Lung (tissue), 12 donors: Measurements from ENCODE around the gene FBRSL1. TPM values are rescaled to one million over a fixed set of nuclear protein-coding genes. Genes with fewer than 3 reads are reported as not detected.
A peak's percentile ranks its signal among the peaks of the same experiment; 100 is the strongest.

Experiments used
- ATAC-seq: fragments of 200-7000 bp; cut with Tn5 transposase; one replicate; pipeline ENCODE4 v1.9.1; 2020; ENCODE audit warnings: moderate number of reproducible peaks; ENCODE audit not compliant: insufficient read depth, low FRiP score
- DNase-seq, 3 donors: peaks; one replicate each; pipeline ENCODE4 v3.0.0-alpha.2; 2013 to 2017
- H3K27ac ChIP-seq, 2 donors: one replicate each; pipeline ENCODE4 v1.5.1; 2013; ENCODE audit warnings: mild to moderate bottlenecking in 2 of 2, moderate library complexity in 2 of 2, control low read depth in 1 of 2, inconsistent platforms in 1 of 2, low read depth in 1 of 2, low read length in 1 of 2
- H3K27me3 ChIP-seq, 3 donors: one replicate each; pipeline ENCODE4 v1.5.1; 2013; ENCODE audit warnings: low read length in 2 of 3; ENCODE audit not compliant: control insufficient read depth in 3 of 3, insufficient read depth in 3 of 3
- H3K36me3 ChIP-seq, 4 donors: one replicate each; pipeline ENCODE4 v1.5.1; 2013; ENCODE audit warnings: low read length in 4 of 4, mild to moderate bottlenecking in 1 of 4, moderate library complexity in 1 of 4; ENCODE audit not compliant: control insufficient read depth in 4 of 4, insufficient read depth in 4 of 4
- H3K4me1 ChIP-seq, 5 donors: one replicate each; pipeline ENCODE4 v1.5.1; 2013; ENCODE audit warnings: low read length in 5 of 5, mild to moderate bottlenecking in 2 of 5, moderate library complexity in 1 of 5; ENCODE audit not compliant: control insufficient read depth in 5 of 5, insufficient read depth in 5 of 5
- H3K4me3 ChIP-seq: one replicate; pipeline ENCODE4 v1.5.1; 2013; ENCODE audit warnings: mild to moderate bottlenecking, control low read depth, moderate library complexity
- H3K9ac ChIP-seq, 2 donors: one replicate each; pipeline ENCODE4 v1.5.1; 2013; ENCODE audit warnings: low read length in 2 of 2, control low read depth in 1 of 2; ENCODE audit not compliant: insufficient read depth in 1 of 2
- H3K9me3 ChIP-seq, 4 donors: one replicate each; pipeline ENCODE4 v1.5.1; 2013; ENCODE audit warnings: low read length in 3 of 4, mild to moderate bottlenecking in 1 of 4, moderate library complexity in 1 of 4; ENCODE audit not compliant: control insufficient read depth in 4 of 4, insufficient read depth in 3 of 4
- CTCF ChIP-seq: IDR thresholded peaks from 2 replicates; pipeline ENCODE4 v1.5.1; 2012; ENCODE audit warnings: mild to moderate bottlenecking; ENCODE audit errors: control extremely low read depth, extremely low read depth
- WGBS, 2 donors: extraction: QIAGEN DNeasy Blood & Tissue Kit; methylation state at CpG; one replicate each; pipeline ENCODE4 v1.1.7; 2013; 5-methylcytosine and 5-hydroxymethylcytosine counted together
- polyA plus RNA-seq, 2 donors: library from polyadenylated mRNA; stranded (reverse); fragments of 200-250 nt; gene quantifications; one replicate each; pipeline ENCODE4 v1.2.1, GENCODE V29; 2013
- total RNA-seq, 2 donors: library from RNA; depleted of rRNA in 1 of 2; stranded (reverse); fragments of >200 nt in 1 of 2; gene quantifications; one replicate each; pipeline ENCODE4 v1.2.1, GENCODE V29; 2014 to 2021
- donor health status: control.
- donor health status: control.
- donor health status: Bipolar disorder and iron deficiency.
- donor health status: healthy.
- donor health status: DM: yes; HTN: yes; CAD: no.

Gene FBRSL1
- total and polyA plus RNA-seq, 4 donors = 10.6 to 56.9 (median 22.3) TPM

GRCh38 chr12:132521712-132522292, 31.9 kb downstream of the FBRSL1 start:
- H3K4me3 ChIP-seq = no peak overlapping the region
- no peak overlapping the region for H3K27ac ChIP-seq
- ATAC-seq (no peak), DNase-seq (no peak)
- peaks cover 0 to 17% (median 6%) of the 10 kb centered on the region in 5 donors for H3K4me1 ChIP-seq
- H3K27me3 ChIP-seq = no peaks in the 10 kb centered on the region
- no peak for TF ChIP-seq CTCF
- H3K9ac ChIP-seq = no peak overlapping the region
- peaks cover 0 to 15% (median 10%) of the 10 kb centered on the region in 4 donors for H3K36me3 ChIP-seq
- WGBS, 2 donors = 73 to 78% methylated on average over 27 of the region's 27 CpGs
- H3K9me3 ChIP-seq = no peaks in the 10 kb centered on the region

GRCh38 chr12:132522592-132523380, 32.8 kb downstream of the FBRSL1 start:
- peaks cover 0 to 17% (median 6%) of the 10 kb centered on the region in 5 donors for H3K4me1 ChIP-seq
- no peak for TF ChIP-seq CTCF
- H3K27me3 ChIP-seq = no peaks in the 10 kb centered on the region
- H3K9ac ChIP-seq = no peak overlapping the region
- no peak overlapping the region for H3K27ac ChIP-seq
- peaks cover 0 to 13% (median 9%) of the 10 kb centered on the region in 4 donors for H3K36me3 ChIP-seq
- no peak overlapping the region for H3K4me3 ChIP-seq
- DNase-seq (no peak), ATAC-seq (no peak)
- WGBS, 2 donors = 88 to 90% methylated on average over 25 of the region's 25 CpGs
- H3K9me3 ChIP-seq = no peaks in the 10 kb centered on the region

GRCh38 chr12:132523576-132524331, 33.8 kb downstream of the FBRSL1 start:
- Histone ChIP-seq H3K4me3 (no peak overlapping the region), H3K4me1 (peaks cover 0 to 17% (median 6%) of the 10 kb centered on the region in 5 donors), H3K36me3 (peaks cover 0 to 9% (median 2%) of the 10 kb centered on the region in 4 donors), H3K27ac (no peak overlapping the region), H3K9me3 (no peaks in the 10 kb centered on the region), H3K9ac (no peak overlapping the region), H3K27me3 (no peaks in the 10 kb centered on the region)
- 50 to 53% methylated on average over 28 of the region's 28 CpGs for WGBS, 2 donors
- ATAC-seq = peak; percentile 42
- peak; percentile 67 to 71 (median 69) for DNase-seq
- TF ChIP-seq CTCF = peak; percentile 77
